Activated CD8-positive, alpha-beta memory T cell treated with anti-CD3 and anti-CD28 coated beads, Interleukin-2, amount 10 ng/mL, durations not matched to agents 7 days and 5 days (primary cell): Measurements from ENCODE around the gene BMPER. TPM values are rescaled to one million over a fixed set of nuclear protein-coding genes. Genes with fewer than 3 reads are reported as not detected.

Experiments
- ATAC-seq: fragments of 150-1000 bp; cut with Tn5 transposase; one replicate; pipeline ENCODE4 v1.10.0; 2021; ENCODE audit warnings: moderate library complexity
- CTCF ChIA-PET: fragments of 350-600 bp; sonication (Branson Sonifier 250); formaldehyde crosslinking; loops from one replicate; lab custom pipeline; 2021; ENCODE audit warnings: antibody characterized with exemption; lab: Charles Lee
- DNase-seq: peaks from one replicate; pipeline ENCODE4 v3.0.0-alpha.2; 2020
- H3K27ac Mint-ChIP-seq: one replicate; pipeline ENCODE4 v1.8.0; 2021; ENCODE audit warnings: mild to moderate bottlenecking, mixed read lengths
- H3K27me3 Mint-ChIP-seq: one replicate; pipeline ENCODE4 v1.8.0; 2021; ENCODE audit warnings: mixed read lengths
- H3K36me3 Mint-ChIP-seq: one replicate; pipeline ENCODE4 v1.8.0; 2021; ENCODE audit warnings: mild to moderate bottlenecking, mixed read lengths
- H3K4me1 Mint-ChIP-seq: one replicate; pipeline ENCODE4 v1.8.0; 2021; ENCODE audit warnings: mixed read lengths
- H3K4me3 Mint-ChIP-seq: one replicate; pipeline ENCODE4 v1.8.0; 2021; ENCODE audit warnings: mild to moderate bottlenecking, moderate library complexity, mixed read lengths
- H3K9me3 Mint-ChIP-seq: one replicate; pipeline ENCODE4 v1.8.0; 2022; ENCODE audit warnings: low read depth, mixed read lengths
- total RNA-seq, 2 experiments: library from RNA; stranded (reverse); gene quantifications; one replicate each; pipeline ENCODE4 v1.2.3, GENCODE V29; 2021

Gene BMPER
- total RNA-seq, 2 experiments from 2014 or later, result not detected

- CTCF ChIA-PET, result interaction anchor here (0.6 to 1.0 kb wide), 2 partner anchors 10 to 369 kb away, joined by 3 read pairs; no protein-coding TSS in a partner anchor
- no peaks in the 10 kb centered on the region for H3K4me1 Mint-ChIP-seq
- DNase-seq (no peak), ATAC-seq (no peak)
- peaks cover 2% of the 10 kb centered on the region for H3K27me3 Mint-ChIP-seq
- H3K9me3 Mint-ChIP-seq, result no peaks in the 10 kb centered on the region
- H3K36me3 Mint-ChIP-seq, result no peaks in the 10 kb centered on the region
- H3K27ac Mint-ChIP-seq, result no peak overlapping the region
- H3K4me3 Mint-ChIP-seq, result no peak overlapping the region
These were observed 35.2 kb downstream of the BMPER start for GRCh38 chr7:33940503-33940902.

GRCh38 chr7:33941418-33941817 lies 36.1 kb downstream of the BMPER start:
- no peak for ATAC-seq
- CTCF ChIA-PET, result interaction anchor here (1.0 to 1.4 kb wide), 2 partner anchors 9 to 11 kb away, joined by 3 to 5 read pairs; no protein-coding TSS in a partner anchor

GRCh38 chr7:33946094-33946699 lies 40.9 kb downstream of the BMPER start:
- no peaks in the 10 kb centered on the region for H3K36me3 Mint-ChIP-seq
- H3K4me3 Mint-ChIP-seq, result no peak overlapping the region
- H3K4me1 Mint-ChIP-seq, result no peaks in the 10 kb centered on the region
- no peaks in the 10 kb centered on the region for H3K27me3 Mint-ChIP-seq
- DNase-seq (no peak), ATAC-seq (no peak)
- no peaks in the 10 kb centered on the region for H3K9me3 Mint-ChIP-seq
- no peak overlapping the region for H3K27ac Mint-ChIP-seq
- CTCF ChIA-PET, result no interaction called here

More at GRCh38 chr7:33941418-33941817, 36.1 kb downstream of the BMPER start:
- DNase-seq, result no peak
- H3K27ac Mint-ChIP-seq, result no peak overlapping the region
- H3K9me3 Mint-ChIP-seq, result no peaks in the 10 kb centered on the region
- peaks cover 2% of the 10 kb centered on the region for H3K27me3 Mint-ChIP-seq
- H3K4me1 Mint-ChIP-seq, result no peaks in the 10 kb centered on the region
- no peak overlapping the region for H3K4me3 Mint-ChIP-seq
- no peaks in the 10 kb centered on the region for H3K36me3 Mint-ChIP-seq

GRCh38 chr7:33950047-33950714 lies 44.8 kb downstream of the BMPER start:
- H3K27me3 Mint-ChIP-seq, result no peaks in the 10 kb centered on the region
- H3K36me3 Mint-ChIP-seq, result no peaks in the 10 kb centered on the region
- DNase-seq (no peak), ATAC-seq (no peak)
- CTCF ChIA-PET, result no interaction called here
- H3K4me3 Mint-ChIP-seq, result no peak overlapping the region
- no peaks in the 10 kb centered on the region for H3K9me3 Mint-ChIP-seq
- no peak overlapping the region for H3K27ac Mint-ChIP-seq
- H3K4me1 Mint-ChIP-seq, result no peaks in the 10 kb centered on the region

GRCh38 chr7:33952824-33953223 lies 47.5 kb downstream of the BMPER start:
- Mint-ChIP-seq H3K9me3 (no peaks in the 10 kb centered on the region), H3K4me1 (no peaks in the 10 kb centered on the region), H3K27me3 (no peaks in the 10 kb centered on the region), H3K36me3 (no peaks in the 10 kb centered on the region), H3K4me3 (no peak overlapping the region), H3K27ac (no peak overlapping the region)
- DNase-seq (no peak), ATAC-seq (no peak)
- CTCF ChIA-PET, result no interaction called here

GRCh38 chr7:33958104-33958503 lies 52.8 kb downstream of the BMPER start:
- no peaks in the 10 kb centered on the region for H3K9me3 Mint-ChIP-seq
- DNase-seq (no peak), ATAC-seq (no peak)
- CTCF ChIA-PET, result no interaction called here
- no peaks in the 10 kb centered on the region for H3K4me1 Mint-ChIP-seq
- H3K27me3 Mint-ChIP-seq, result peaks cover 7% of the 10 kb centered on the region
- no peaks in the 10 kb centered on the region for H3K36me3 Mint-ChIP-seq
- no peak overlapping the region for H3K4me3 Mint-ChIP-seq
- no peak overlapping the region for H3K27ac Mint-ChIP-seq

GRCh38 chr7:33959676-33960075 lies 54.3 kb downstream of the BMPER start:
- H3K4me3 Mint-ChIP-seq, result no peak overlapping the region
- peaks cover 7% of the 10 kb centered on the region for H3K27me3 Mint-ChIP-seq
- H3K36me3 Mint-ChIP-seq, result no peaks in the 10 kb centered on the region
- no peaks in the 10 kb centered on the region for H3K4me1 Mint-ChIP-seq
- CTCF ChIA-PET, result no interaction called here
- no peak overlapping the region for H3K27ac Mint-ChIP-seq
- DNase-seq, result no peak
- no peak for ATAC-seq
- H3K9me3 Mint-ChIP-seq, result no peaks in the 10 kb centered on the region

GRCh38 chr7:33961948-33962347 lies 56.6 kb downstream of the BMPER start:
- no peaks in the 10 kb centered on the region for H3K36me3 Mint-ChIP-seq

GRCh38 chr7:33964417-33965182 lies 59.3 kb downstream of the BMPER start:
- no peak overlapping the region for H3K27ac Mint-ChIP-seq
- CTCF ChIA-PET, result no interaction called here
- DNase-seq, result no peak
- H3K4me1 Mint-ChIP-seq, result no peaks in the 10 kb centered on the region
- H3K4me3 Mint-ChIP-seq, result no peak overlapping the region
- ATAC-seq, result no peak
- H3K27me3 Mint-ChIP-seq, result peaks cover 4% of the 10 kb centered on the region
- H3K9me3 Mint-ChIP-seq, result no peaks in the 10 kb centered on the region
- H3K36me3 Mint-ChIP-seq, result no peaks in the 10 kb centered on the region

More at GRCh38 chr7:33961948-33962347, 56.6 kb downstream of the BMPER start:
- ATAC-seq (no peak), DNase-seq (no peak)
- no peaks in the 10 kb centered on the region for H3K9me3 Mint-ChIP-seq
- H3K27me3 Mint-ChIP-seq, result peaks cover 7% of the 10 kb centered on the region
- H3K27ac Mint-ChIP-seq, result no peak overlapping the region
- CTCF ChIA-PET, result no interaction called here
- no peak overlapping the region for H3K4me3 Mint-ChIP-seq
- no peaks in the 10 kb centered on the region for H3K4me1 Mint-ChIP-seq

GRCh38 chr7:33965183-33965744 lies 59.9 kb downstream of the BMPER start:
- ATAC-seq (no peak), DNase-seq (no peak)
- CTCF ChIA-PET, result no interaction called here
- Mint-ChIP-seq H3K4me1 (no peaks in the 10 kb centered on the region), H3K36me3 (no peaks in the 10 kb centered on the region), H3K27me3 (peaks cover 4% of the 10 kb centered on the region), H3K4me3 (no peak overlapping the region), H3K9me3 (no peaks in the 10 kb centered on the region), H3K27ac (no peak overlapping the region)

GRCh38 chr7:33968591-33968990 lies 63.3 kb downstream of the BMPER start:
- H3K4me3 Mint-ChIP-seq, result no peak overlapping the region
- H3K27ac Mint-ChIP-seq, result no peak overlapping the region
- H3K4me1 Mint-ChIP-seq, result no peaks in the 10 kb centered on the region
- CTCF ChIA-PET, result no interaction called here
- no peaks in the 10 kb centered on the region for H3K27me3 Mint-ChIP-seq
- H3K36me3 Mint-ChIP-seq, result no peaks in the 10 kb centered on the region
- ATAC-seq (no peak), DNase-seq (no peak)
- H3K9me3 Mint-ChIP-seq, result no peaks in the 10 kb centered on the region

GRCh38 chr7:33970536-33970935 lies 65.2 kb downstream of the BMPER start:
- ATAC-seq (no peak), DNase-seq (no peak)
- Mint-ChIP-seq H3K36me3 (no peaks in the 10 kb centered on the region), H3K4me3 (no peak overlapping the region), H3K27ac (no peak overlapping the region), H3K4me1 (no peaks in the 10 kb centered on the region), H3K27me3 (no peaks in the 10 kb centered on the region), H3K9me3 (no peaks in the 10 kb centered on the region)
- CTCF ChIA-PET, result no interaction called here

- Mint-ChIP-seq H3K4me1 (no peaks in the 10 kb centered on the region), H3K27me3 (no peaks in the 10 kb centered on the region), H3K27ac (no peak overlapping the region), H3K4me3 (no peak overlapping the region), H3K36me3 (no peaks in the 10 kb centered on the region), H3K9me3 (no peaks in the 10 kb centered on the region)
- CTCF ChIA-PET, result no interaction called here
- ATAC-seq, result no peak
- DNase-seq, result no peak
These were observed 65.8 kb downstream of the BMPER start for GRCh38 chr7:33971106-33971505.
